Left forelimb (tissue), 1 donor: ENCODE results near the gene BCL2L13.
"Not testable (repeated sequence)": the region's sequence is repeated elsewhere in the genome, so short reads cannot be mapped to it uniquely, and the experiment has no call there.

Experiments
- DNase-seq: peaks from one replicate; pipeline ENCODE4 v3.0.0-alpha.2; 2018; ENCODE audit warnings: low spot score

The BCL2L13 gene

GRCh38 chr22:17636850-17637249, 1.7 kb upstream of the BCL2L13 start:
- DNase-seq: not testable (repeated sequence)

- no peak for DNase-seq
Observed at GRCh38 chr22:17637490-17638181, 921 bp upstream of the BCL2L13 start.

GRCh38 chr22:17638182-17638431, 450 bp upstream of the BCL2L13 start:
- DNase-seq: no peak

GRCh38 chr22:17639247-17639741, 737 bp downstream of the BCL2L13 start:
- DNase-seq: no peak

GRCh38 chr22:17641269-17641668, 2.7 kb downstream of the BCL2L13 start:
- DNase-seq: no peak

GRCh38 chr22:17642357-17642756, 3.8 kb downstream of the BCL2L13 start:
- not testable (repeated sequence) for DNase-seq

GRCh38 chr22:17647452-17647851, 8.9 kb downstream of the BCL2L13 start:
- no peak for DNase-seq

GRCh38 chr22:17647991-17648390, 9.4 kb downstream of the BCL2L13 start:
- no peak for DNase-seq

GRCh38 chr22:17648569-17648968, 10.0 kb downstream of the BCL2L13 start:
- DNase-seq: no peak

- DNase-seq: no peak
Observed at GRCh38 chr22:17655289-17655688, 16.7 kb downstream of the BCL2L13 start.

GRCh38 chr22:17656870-17657395, 18.4 kb downstream of the BCL2L13 start:
- DNase-seq: no peak

GRCh38 chr22:17664414-17665055, 26.0 kb downstream of the BCL2L13 start:
- no peak for DNase-seq

GRCh38 chr22:17665248-17665647, 26.7 kb downstream of the BCL2L13 start:
- DNase-seq: no peak

GRCh38 chr22:17665854-17666253, 27.3 kb downstream of the BCL2L13 start:
- no peak for DNase-seq

- not testable (repeated sequence) for DNase-seq
Observed at GRCh38 chr22:17671521-17672092, 33.0 kb downstream of the BCL2L13 start.

GRCh38 chr22:17672417-17672991, 33.9 kb downstream of the BCL2L13 start:
- DNase-seq: no peak

- no peak for DNase-seq
Observed at GRCh38 chr22:17674152-17674551, 35.6 kb downstream of the BCL2L13 start.

GRCh38 chr22:17675584-17675983, 37.0 kb downstream of the BCL2L13 start:
- DNase-seq: no peak

- DNase-seq: no peak
Observed at GRCh38 chr22:17678817-17679385, 40.3 kb downstream of the BCL2L13 start.

GRCh38 chr22:17684245-17684644, 45.7 kb downstream of the BCL2L13 start:
- no peak for DNase-seq

GRCh38 chr22:17692841-17693240, 54.3 kb downstream of the BCL2L13 start:
- no peak for DNase-seq

GRCh38 chr22:17694193-17694592, 55.6 kb downstream of the BCL2L13 start:
- DNase-seq: no peak

GRCh38 chr22:17694752-17695151, 56.2 kb downstream of the BCL2L13 start:
- no peak for DNase-seq
